Thoracic aorta (tissue), 2 donors: ENCODE results near the gene SURF6. TPM values are rescaled to one million over a fixed set of nuclear protein-coding genes. Genes with fewer than 3 reads are reported as not detected.

Source experiments
- ATAC-seq: fragments of 150-250 bp; one replicate; pipeline ENCODE4 v1.8.0; 2017; ENCODE audit warnings: low read depth; ENCODE audit not compliant: insufficient number of reproducible peaks, low FRiP score
- DNase-seq: peaks from one replicate; pipeline ENCODE4 v3.0.0-alpha.2; 2020; ENCODE audit warnings: low spot score
- H3K27ac ChIP-seq, 2 donors: fragments of 200-600 bp; sonication (generic); 1 replicate in 1 of 2; 2 replicates in 1 of 2; pipeline ENCODE4 v1.5.1; 2016; ENCODE audit warnings: mild to moderate bottlenecking in 2 of 2, moderate library complexity in 2 of 2
- H3K27me3 ChIP-seq: fragments of 200-600 bp; sonication (generic); replicated peaks from 2 replicates; pipeline ENCODE4 v1.6.0; 2016; ENCODE audit warnings: mild to moderate bottlenecking; ENCODE audit not compliant: insufficient read depth
- H3K36me3 ChIP-seq: fragments of 200-600 bp; sonication (generic); one replicate; pipeline ENCODE4 v1.5.1; 2016
- H3K4me1 ChIP-seq, 2 donors: fragments of 200-600 bp; sonication (generic); 1 replicate in 1 of 2; 2 replicates in 1 of 2; pipeline versions ENCODE4 v1.5.1 to v1.6.0; 2016; ENCODE audit warnings: low read depth in 2 of 2, mild to moderate bottlenecking in 1 of 2; ENCODE audit not compliant: control insufficient read depth in 1 of 2
- H3K4me3 ChIP-seq: fragments of 200-600 bp; sonication (generic); 2 replicates; pipeline ENCODE4 v1.5.1; 2016; ENCODE audit warnings: mild to moderate bottlenecking
- H3K9me3 ChIP-seq: fragments of 200-600 bp; sonication (generic); 2 replicates; pipeline ENCODE4 v1.5.1; 2016
- CTCF ChIP-seq: fragments of 200-600 bp; sonication (generic); IDR thresholded peaks from one replicate; pipeline ENCODE4 v1.5.1; 2019; ENCODE audit warnings: antibody characterized with exemption
- total RNA-seq, 2 donors: library from RNA; depleted of rRNA; stranded (reverse); fragments of >200 nt; gene quantifications; one replicate each; pipeline versions ENCODE4 v1.1.0 to v1.2.3, GENCODE V29; 2016

SURF6 gene
- total RNA-seq: 10 to 100 TPM; 11.6 to 46.1 TPM

- TF ChIP-seq CTCF: no peak
- DNase-seq (peak; percentile 69), ATAC-seq (peak; percentile 61)
- H3K4me3 ChIP-seq: peak within 1 kb of the TSS; percentile 98
- no peaks in the 10 kb centered on the region for H3K9me3 ChIP-seq
- H3K27me3 ChIP-seq: no peaks in the 10 kb centered on the region
- peaks cover 49% of the 10 kb centered on the region for H3K36me3 ChIP-seq
- H3K4me1 ChIP-seq: peaks cover 18 to 28% of the 10 kb centered on the region in 2 donors
- peak within 1 kb of the TSS; percentile 49 to 64 for H3K27ac ChIP-seq
Observed at GRCh38 chr9:133335924-133336811, at the start of gene SURF6. Gene SURF6, minus strand, starts transcription at chr9:133336188. Its CDS starts 56 bp downstream, at chr9:133336132.

- TF ChIP-seq CTCF: no peak
- no peak for ATAC-seq
- Histone ChIP-seq H3K36me3 (no peaks in the 10 kb centered on the region), H3K27me3 (no peaks in the 10 kb centered on the region), H3K27ac (no peak overlapping the region), H3K4me1 (no peaks in the 10 kb centered on the region), H3K9me3 (no peaks in the 10 kb centered on the region), H3K4me3 (no peak overlapping the region)
- DNase-seq: no peak
Observed at GRCh38 chr9:133385452-133385851, 49.5 kb upstream of the SURF6 start.

GRCh38 chr9:133384736-133385321, 48.8 kb upstream of the SURF6 start:
- ATAC-seq: no peak
- no peaks in the 10 kb centered on the region for H3K4me1 ChIP-seq
- TF ChIP-seq CTCF: no peak

GRCh38 chr9:133383438-133383837, 47.5 kb upstream of the SURF6 start:
- Histone ChIP-seq H3K27me3 (no peaks in the 10 kb centered on the region), H3K9me3 (no peaks in the 10 kb centered on the region), H3K4me1 (no peaks in the 10 kb centered on the region), H3K27ac (no peak overlapping the region), H3K4me3 (no peak overlapping the region), H3K36me3 (no peaks in the 10 kb centered on the region)
- no peak for DNase-seq
- no peak for TF ChIP-seq CTCF
- no peak for ATAC-seq

More at GRCh38 chr9:133384736-133385321, 48.8 kb upstream of the SURF6 start:
- Histone ChIP-seq H3K4me3 (no peak overlapping the region), H3K27ac (no peak overlapping the region), H3K36me3 (no peaks in the 10 kb centered on the region), H3K27me3 (no peaks in the 10 kb centered on the region), H3K9me3 (no peaks in the 10 kb centered on the region)
- no peak for DNase-seq

- Histone ChIP-seq H3K4me1 (no peaks in the 10 kb centered on the region), H3K36me3 (no peaks in the 10 kb centered on the region), H3K4me3 (no peak overlapping the region), H3K27ac (no peak overlapping the region), H3K9me3 (no peaks in the 10 kb centered on the region), H3K27me3 (no peaks in the 10 kb centered on the region)
- DNase-seq (no peak), ATAC-seq (no peak)
- no peak for TF ChIP-seq CTCF
Observed at GRCh38 chr9:133382507-133383141, 46.6 kb upstream of the SURF6 start.
